ENCODE results near the gene SLC35B2.
A peak's percentile ranks its signal among the peaks of the same experiment; 100 is the strongest.

Gene SLC35B2

GRCh38 chr6:44221291-44221960, 35.9 kb downstream of the SLC35B2 start:
- DNase-seq (ENCODE audit: low read depth), result peak; percentile 88

- no peak for DNase-seq (ENCODE audit: low read depth)
These were observed 36.4 kb downstream of the SLC35B2 start for GRCh38 chr6:44220913-44221290.

- DNase-seq (ENCODE audit: low read depth), result no peak
These were observed 37.2 kb downstream of the SLC35B2 start for GRCh38 chr6:44219815-44220784.

GRCh38 chr6:44219053-44219814, 38.1 kb downstream of the SLC35B2 start:
- DNase-seq (ENCODE audit: low read depth), result no peak

GRCh38 chr6:44217332-44218143, 39.8 kb downstream of the SLC35B2 start:
- no peak for DNase-seq (ENCODE audit: low read depth)

GRCh38 chr6:44216677-44217331, 40.5 kb downstream of the SLC35B2 start, which contains the start of gene MYMX:
TSS of gene MYMX (plus strand) at chr6:44216926. CDS start at chr6:44217472, 546 bp downstream.
- no peak for DNase-seq (ENCODE audit: low read depth)

- no peak for DNase-seq (ENCODE audit: low read depth)
These were observed 43.0 kb downstream of the SLC35B2 start for GRCh38 chr6:44214307-44214706.

- no peak for DNase-seq (ENCODE audit: low read depth)
These were observed 46.0 kb downstream of the SLC35B2 start for GRCh38 chr6:44211284-44211683.

- no peak for DNase-seq (ENCODE audit: low read depth)
These were observed 49.4 kb downstream of the SLC35B2 start for GRCh38 chr6:44207966-44208365.
